ENCODE measurements around the gene ATMIN.

The ATMIN gene

DNA sequence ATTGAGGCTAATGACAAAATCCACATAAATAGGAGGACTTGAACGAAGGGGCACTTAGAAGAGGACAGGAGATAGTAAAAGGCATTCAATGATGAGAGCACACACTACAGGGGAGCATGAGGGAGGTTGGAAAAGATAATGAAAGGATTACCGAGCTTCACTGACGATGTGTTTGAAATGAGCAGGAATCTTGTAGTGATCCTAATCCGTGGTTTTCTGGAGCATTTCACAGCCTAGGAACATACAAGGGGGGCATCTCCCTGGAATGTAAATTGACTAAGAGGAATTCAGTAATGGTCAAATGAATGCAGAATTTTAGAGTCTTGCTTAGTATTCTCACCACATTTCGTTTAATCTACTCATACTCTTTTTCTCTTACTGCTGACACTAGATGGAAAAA is 5.2 kb downstream of the ATMIN start:
- no peak for TF ChIP-seq CTCF (IDR thresholded peaks at IDR 0.05; ENCODE audit: insufficient read depth, low read depth, low read length, missing control alignments)
- no peak for DNase-seq (ENCODE audit: low read depth)
- no peak overlapping the region for H3K4me3 ChIP-seq (ENCODE audit: low read depth, low read length)

- TF ChIP-seq CTCF (IDR thresholded peaks at IDR 0.05; ENCODE audit: insufficient read depth, low read depth, low read length, missing control alignments): no peak
- H3K4me3 ChIP-seq (ENCODE audit: low read depth, low read length): no peak overlapping the region
- DNase-seq (ENCODE audit: low read depth): no peak
Observed at GRCh38 chr16:81041696-81042095, 6.1 kb downstream of the ATMIN start.

DNA sequence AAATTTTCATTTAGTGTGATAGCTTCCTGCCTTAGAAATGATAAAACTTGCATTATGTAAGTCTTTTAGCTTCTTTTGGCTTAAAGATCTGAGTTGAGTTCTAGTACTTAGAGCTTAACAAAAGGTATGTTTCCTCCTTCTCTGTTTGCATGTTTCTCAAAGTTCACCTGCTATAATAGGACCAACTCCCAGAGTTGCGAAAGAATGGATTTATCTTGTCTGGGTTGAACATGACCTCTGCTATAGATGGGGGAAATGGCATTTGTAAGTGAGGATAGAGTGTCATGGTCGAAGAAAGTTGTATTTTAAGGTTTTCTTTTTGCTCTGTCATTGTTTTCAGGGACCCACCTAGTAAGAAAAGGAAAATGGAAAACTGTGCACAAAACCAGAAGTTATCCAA is 7.2 kb downstream of the ATMIN start:
- DNase-seq (ENCODE audit: low read depth): no peak
- TF ChIP-seq CTCF (IDR thresholded peaks at IDR 0.05; ENCODE audit: insufficient read depth, low read depth, low read length, missing control alignments): no peak
- H3K4me3 ChIP-seq (ENCODE audit: low read depth, low read length): no peak overlapping the region

DNA sequence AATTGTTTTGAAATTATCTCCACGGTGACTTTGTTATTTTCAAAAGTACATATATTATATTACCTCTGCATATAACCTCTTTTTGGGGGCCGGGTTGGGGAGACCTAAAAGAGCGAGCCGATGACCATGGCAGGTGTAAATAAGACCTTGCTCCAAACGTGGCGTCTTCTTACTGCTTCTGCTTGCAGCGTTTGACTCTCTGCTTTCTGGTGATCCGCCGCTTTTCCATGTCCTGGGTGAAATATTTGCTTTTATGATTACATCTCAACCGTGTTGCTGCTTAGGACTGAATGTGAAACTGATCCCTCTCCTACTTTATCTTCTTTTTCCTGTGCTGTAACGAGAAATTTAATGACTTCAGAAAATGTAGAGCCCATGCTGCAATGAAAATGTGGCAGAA is 18.1 kb downstream of the ATMIN start:
- DNase-seq (ENCODE audit: low read depth): no peak
- TF ChIP-seq CTCF (IDR thresholded peaks at IDR 0.05; ENCODE audit: insufficient read depth, low read depth, low read length, missing control alignments): no peak

DNA sequence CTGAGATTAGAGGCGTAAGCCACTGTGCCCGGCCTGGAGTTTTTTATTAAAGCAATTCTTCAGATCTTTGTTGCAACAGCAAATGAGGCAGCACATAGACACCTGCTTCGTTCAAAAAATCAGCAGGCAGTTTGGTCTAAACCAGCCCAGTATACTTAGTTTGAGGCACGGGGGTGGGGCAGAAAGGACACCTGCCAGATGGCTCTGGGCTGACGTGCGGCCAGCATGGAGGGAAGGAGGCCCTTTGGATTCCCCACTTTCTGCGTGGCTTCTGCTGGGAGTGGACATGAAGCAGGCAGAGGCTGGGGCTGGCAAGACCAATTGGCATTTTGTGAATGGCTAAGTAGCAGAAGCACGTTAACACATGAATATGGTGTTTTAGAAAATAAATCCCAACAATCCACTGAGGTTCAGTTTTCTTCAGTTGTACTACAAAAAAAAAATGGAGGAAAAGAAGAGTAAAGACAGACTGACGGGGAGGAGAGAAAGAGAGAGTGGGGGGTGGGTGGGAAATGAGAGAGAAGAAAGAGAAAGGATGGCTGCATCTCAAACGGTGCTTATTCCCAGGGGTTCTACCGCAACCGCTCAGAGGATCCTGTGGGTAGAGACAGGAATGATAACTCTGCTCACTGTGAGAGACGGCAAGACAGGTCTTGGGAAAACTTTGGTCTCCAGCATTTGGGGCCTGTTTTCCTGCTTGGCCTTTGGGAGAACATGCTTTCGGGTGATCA is 25.1 kb downstream of the ATMIN start:
- no peak for DNase-seq (ENCODE audit: low read depth)
- TF ChIP-seq CTCF (IDR thresholded peaks at IDR 0.05; ENCODE audit: insufficient read depth, low read depth, low read length, missing control alignments): no peak
- H3K4me3 ChIP-seq (ENCODE audit: low read depth, low read length): no peak overlapping the region

More for the DNA sequence above, 18.1 kb downstream of the ATMIN start:
- no peak overlapping the region for H3K4me3 ChIP-seq (ENCODE audit: low read depth, low read length)

- DNase-seq (ENCODE audit: low read depth): no peak
- H3K4me3 ChIP-seq (ENCODE audit: low read depth, low read length): no peak overlapping the region
- TF ChIP-seq CTCF (IDR thresholded peaks at IDR 0.05; ENCODE audit: insufficient read depth, low read depth, low read length, missing control alignments): no peak
Observed at GRCh38 chr16:81061307-81061640, 25.6 kb downstream of the ATMIN start.

Measured in GM12865 (cell line).